HG03045 (cell line): ENCODE results near the gene COMMD1.

Experiments
- ATAC-seq: cut with Tn5 transposase; IDR thresholded peaks from one replicate; pipeline ENCODE4 v1.9.1; 2021; ENCODE audit warnings: mild to moderate bottlenecking, moderate library complexity; ENCODE audit not compliant: unreplicated experiment

COMMD1 gene

GRCh38 chr2:62163834-62164233, 258.4 kb downstream of the COMMD1 start:
- no peak for ATAC-seq

DNA sequence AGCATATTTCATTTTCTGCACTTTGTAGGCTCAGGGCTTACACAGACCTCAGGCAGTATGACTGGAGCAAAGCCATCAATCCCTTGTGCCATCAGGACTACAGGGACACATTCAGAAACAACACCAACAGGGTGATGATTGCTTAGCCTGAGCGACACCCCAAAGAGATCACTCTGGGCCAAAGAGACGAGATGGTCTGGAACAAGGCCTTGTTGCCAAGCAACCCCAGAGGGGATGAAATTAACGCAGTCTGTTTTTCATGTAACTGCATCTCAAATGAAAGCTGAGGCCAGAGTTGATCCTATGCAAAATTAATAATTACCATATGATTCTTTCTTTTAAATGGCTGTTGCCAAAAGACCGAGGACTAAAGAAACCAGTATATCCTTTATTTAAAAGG, 270.3 kb downstream of the COMMD1 start:
- no peak for ATAC-seq

GRCh38 chr2:62176801-62177200, 271.3 kb downstream of the COMMD1 start:
- ATAC-seq: no peak

DNA sequence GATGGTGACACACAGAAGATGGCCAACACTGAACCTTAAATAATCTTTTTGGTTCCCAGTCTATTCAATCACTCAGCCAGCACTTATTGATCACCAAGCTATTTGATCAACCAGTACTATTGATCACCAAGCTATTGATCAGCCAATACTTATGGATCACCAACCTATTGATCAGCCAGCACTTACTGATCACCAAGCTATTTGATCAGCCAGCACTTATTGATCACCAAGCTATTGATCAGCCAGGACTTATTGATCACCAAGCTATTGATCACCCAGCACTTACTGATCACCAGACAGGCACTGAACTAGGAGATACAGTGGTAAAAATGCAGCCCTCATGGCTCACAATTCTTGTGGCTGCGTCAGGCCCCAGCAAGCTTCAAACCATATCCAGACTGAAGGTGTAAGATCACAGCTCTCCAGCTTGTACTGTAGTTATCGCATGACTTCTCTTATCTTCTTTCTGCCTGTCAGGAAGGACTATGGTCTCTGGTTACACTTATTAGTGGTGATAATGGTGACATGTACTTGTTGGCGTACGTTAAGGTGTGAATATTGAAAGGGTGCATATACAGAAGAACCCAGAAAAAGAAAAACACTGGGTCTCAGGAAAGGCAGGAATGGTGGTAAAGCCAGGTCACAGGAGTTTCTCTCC, 272.0 kb downstream of the COMMD1 start:
- no peak for ATAC-seq

- ATAC-seq: no peak
These were observed 273.3 kb downstream of the COMMD1 start for GRCh38 chr2:62178741-62179271.

DNA sequence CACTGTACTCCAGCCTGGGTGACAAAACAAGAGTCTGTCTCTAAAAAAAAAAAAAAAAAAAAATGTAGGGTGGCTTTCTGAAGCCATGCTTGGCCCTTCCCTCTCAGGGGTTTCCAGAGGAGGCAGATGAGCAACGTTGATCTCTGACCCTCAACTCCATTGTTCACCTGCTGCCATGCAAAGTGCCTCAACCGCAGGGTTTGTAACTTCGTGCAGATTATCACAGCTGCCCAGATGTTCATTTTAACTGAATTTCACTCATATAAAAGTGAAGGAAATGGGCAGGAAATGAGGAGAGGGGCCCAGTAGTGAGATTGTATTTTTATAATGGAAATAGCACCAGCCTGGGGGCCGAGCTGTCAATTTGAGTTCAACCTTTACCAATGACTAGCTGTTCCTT, 275.5 kb downstream of the COMMD1 start:
- ATAC-seq: peak; percentile 55

- no peak for ATAC-seq
These were observed 276.4 kb downstream of the COMMD1 start for GRCh38 chr2:62181843-62182242.

GRCh38 chr2:62184512-62185230, 279.2 kb downstream of the COMMD1 start:
- no peak for ATAC-seq
